ENCODE results near the gene PTER.

The PTER gene

DNA sequence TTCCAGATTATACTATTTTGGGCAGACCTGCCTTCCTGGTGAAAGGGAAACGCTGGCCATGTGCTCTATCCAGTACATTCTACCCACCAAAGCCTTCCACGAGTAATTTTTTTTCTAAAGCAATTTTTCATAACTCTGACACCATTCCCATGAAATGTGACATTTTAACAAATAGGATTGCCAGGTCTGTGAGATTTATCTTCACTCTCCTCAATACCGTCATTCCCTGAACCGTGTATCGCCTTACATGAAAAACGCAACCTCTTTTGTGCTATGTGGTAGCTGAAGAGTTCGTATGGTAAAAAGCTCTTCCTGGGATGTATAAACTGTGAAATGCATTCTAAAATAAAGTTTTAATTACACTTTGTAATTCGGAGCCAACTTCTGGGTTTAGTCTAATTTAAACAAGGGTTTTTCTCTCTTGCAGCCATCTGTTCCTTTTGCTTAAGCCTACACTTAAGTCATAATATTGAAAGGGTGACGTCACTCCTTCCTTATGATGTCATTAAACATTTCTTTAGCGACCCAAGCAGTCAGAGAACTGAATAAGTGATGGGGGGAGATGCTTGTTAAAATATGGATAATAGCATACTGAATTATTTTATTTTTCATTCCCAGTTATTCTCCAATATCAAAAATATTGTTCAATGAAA, 57.2 kb downstream of the PTER start:
- TF ChIP-seq, protein P1, sequence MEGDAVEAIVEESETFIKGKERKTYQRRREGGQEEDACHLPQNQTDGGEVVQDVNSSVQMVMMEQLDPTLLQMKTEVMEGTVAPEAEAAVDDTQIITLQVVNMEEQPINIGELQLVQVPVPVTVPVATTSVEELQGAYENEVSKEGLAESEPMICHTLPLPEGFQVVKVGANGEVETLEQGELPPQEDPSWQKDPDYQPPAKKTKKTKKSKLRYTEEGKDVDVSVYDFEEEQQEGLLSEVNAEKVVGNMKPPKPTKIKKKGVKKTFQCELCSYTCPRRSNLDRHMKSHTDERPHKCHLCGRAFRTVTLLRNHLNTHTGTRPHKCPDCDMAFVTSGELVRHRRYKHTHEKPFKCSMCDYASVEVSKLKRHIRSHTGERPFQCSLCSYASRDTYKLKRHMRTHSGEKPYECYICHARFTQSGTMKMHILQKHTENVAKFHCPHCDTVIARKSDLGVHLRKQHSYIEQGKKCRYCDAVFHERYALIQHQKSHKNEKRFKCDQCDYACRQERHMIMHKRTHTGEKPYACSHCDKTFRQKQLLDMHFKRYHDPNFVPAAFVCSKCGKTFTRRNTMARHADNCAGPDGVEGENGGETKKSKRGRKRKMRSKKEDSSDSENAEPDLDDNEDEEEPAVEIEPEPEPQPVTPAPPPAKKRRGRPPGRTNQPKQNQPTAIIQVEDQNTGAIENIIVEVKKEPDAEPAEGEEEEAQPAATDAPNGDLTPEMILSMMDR (IDR thresholded peaks at IDR 0.05; ENCODE audit: extremely low read depth, missing control alignments), result no peak
- no peak for DNase-seq (ENCODE audit: low spot score)

- DNase-seq (ENCODE audit: low spot score), result no peak
- TF ChIP-seq, protein P1 (IDR thresholded peaks at IDR 0.05; ENCODE audit: extremely low read depth, missing control alignments), result no peak
Measured at GRCh38 chr10:16497911-16498310, 61.1 kb downstream of the PTER start.

- TF ChIP-seq, protein P1 (IDR thresholded peaks at IDR 0.05; ENCODE audit: extremely low read depth, missing control alignments), result no peak
- DNase-seq (ENCODE audit: low spot score), result no peak
Measured at GRCh38 chr10:16505161-16505560, 68.4 kb downstream of the PTER start.

DNA sequence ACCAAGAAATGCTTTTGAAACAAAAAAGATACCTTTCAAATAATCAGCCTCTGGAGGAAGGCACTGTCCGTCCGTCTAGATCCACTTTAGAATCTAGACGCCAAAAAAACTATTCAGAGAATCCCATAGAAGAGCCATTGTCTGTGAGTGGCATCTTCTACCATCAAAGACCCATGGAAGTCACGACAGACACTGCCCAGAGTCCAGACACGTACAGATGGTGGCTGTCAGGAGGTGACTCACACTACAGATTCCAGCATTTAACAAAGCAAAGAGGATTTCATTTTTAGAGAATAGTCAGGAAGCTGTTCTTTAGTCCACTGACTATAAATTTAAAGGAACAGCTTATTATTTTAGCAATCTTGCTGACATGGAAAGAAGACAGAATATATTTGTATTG, 73.2 kb downstream of the PTER start:
- no peak for DNase-seq (ENCODE audit: low spot score)
- TF ChIP-seq, protein P1 (IDR thresholded peaks at IDR 0.05; ENCODE audit: extremely low read depth, missing control alignments), result no peak

GRCh38 chr10:16510843-16511242, 74.0 kb downstream of the PTER start:
- TF ChIP-seq, protein P1 (IDR thresholded peaks at IDR 0.05; ENCODE audit: extremely low read depth, missing control alignments), result no peak

DNA sequence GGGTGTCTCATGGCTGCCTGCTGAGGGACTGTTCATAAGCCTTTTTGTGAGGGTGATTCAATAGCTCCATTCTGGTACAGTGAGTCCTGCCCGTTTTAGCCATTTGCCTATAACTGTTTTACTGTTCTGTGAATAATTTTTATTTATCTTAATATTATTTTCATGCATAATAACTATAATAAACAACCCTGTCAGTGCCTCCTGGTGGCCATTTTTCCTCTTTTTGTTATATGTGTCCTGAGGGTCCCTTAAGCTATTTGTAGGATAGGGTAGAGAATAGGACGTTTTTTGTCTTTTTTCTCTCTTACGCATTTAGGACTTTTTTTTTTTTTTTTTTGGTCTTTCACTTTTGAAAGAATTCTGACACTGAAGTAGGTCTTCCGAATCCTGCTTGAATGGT, 82.0 kb downstream of the PTER start:
- no peak for DNase-seq (ENCODE audit: low spot score)
- TF ChIP-seq, protein P1 (IDR thresholded peaks at IDR 0.05; ENCODE audit: extremely low read depth, missing control alignments), result no peak

More at GRCh38 chr10:16510843-16511242, 74.0 kb downstream of the PTER start:
- no peak for DNase-seq (ENCODE audit: low spot score)

GRCh38 chr10:16519250-16519907, 82.6 kb downstream of the PTER start:
- TF ChIP-seq, protein P1 (IDR thresholded peaks at IDR 0.05; ENCODE audit: extremely low read depth, missing control alignments), result no peak
- DNase-seq (ENCODE audit: low spot score), result no peak
